GM10248 (cell line): ENCODE measurements around the gene SAMD14.

Experiments used
- CTCF ChIA-PET: fragments of 300-600 bp; sonication (Branson Sonifier 250); formaldehyde crosslinking; extraction: SDS; loops from one replicate; lab custom pipeline; 2021; ENCODE audit warnings: antibody characterized with exemption; lab: Yijun Ruan, JAX
- POLR2A ChIA-PET: fragments of 350-650 bp; sonication (Branson Sonifier 250); formaldehyde crosslinking; extraction: SDS; loops from one replicate; lab custom pipeline; 2020; ENCODE audit warnings: antibody characterized with exemption; lab: Yijun Ruan, JAX
- DNase-seq: peaks from one replicate; pipeline ENCODE4 v3.0.0; 2012; ENCODE audit errors: extremely low spot score
- TF ChIP-seq, protein P1 (sequence below): IDR thresholded peaks from 2 replicates; pipeline ENCODE4 v1.5.1; 2012; ENCODE audit warnings: mild to moderate bottlenecking, low read depth; ENCODE audit errors: extremely low read depth, missing control alignments, control extremely low read depth

Gene SAMD14

GRCh38 chr17:50161023-50161910, 31.3 kb upstream of the SAMD14 start:
- POLR2A ChIA-PET: interaction anchor here (2.0 kb wide), 1 partner anchor 10 kb away, joined by 4 read pairs; no protein-coding TSS in a partner anchor

DNA sequence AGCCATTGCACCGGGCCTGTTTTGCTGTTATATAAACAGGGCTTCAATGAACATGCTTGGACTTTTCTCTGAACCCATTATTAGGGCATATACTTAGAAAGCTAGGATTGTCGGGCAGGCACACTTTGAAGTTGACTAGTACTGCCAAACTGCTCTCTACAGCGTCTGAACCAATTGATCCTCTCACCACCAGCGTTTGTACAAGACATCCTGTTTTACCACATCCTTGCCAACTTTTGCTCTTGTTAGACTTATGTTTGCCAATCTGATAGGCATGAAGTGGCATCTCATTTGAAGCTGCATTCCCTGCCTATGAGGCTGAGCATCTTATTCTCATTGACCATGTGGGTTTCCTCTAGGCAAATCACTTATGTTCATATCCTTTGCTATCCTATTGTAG, 27.9 kb upstream of the SAMD14 start:
- ChIA-PET CTCF (interaction anchor here (1.1 to 6.7 kb wide), 5 partner anchors 10 to 21 kb away, joined by 3 to 60 read pairs (median 4); no protein-coding TSS in a partner anchor), POLR2A (no interaction called here)
- TF ChIP-seq, protein P1, sequence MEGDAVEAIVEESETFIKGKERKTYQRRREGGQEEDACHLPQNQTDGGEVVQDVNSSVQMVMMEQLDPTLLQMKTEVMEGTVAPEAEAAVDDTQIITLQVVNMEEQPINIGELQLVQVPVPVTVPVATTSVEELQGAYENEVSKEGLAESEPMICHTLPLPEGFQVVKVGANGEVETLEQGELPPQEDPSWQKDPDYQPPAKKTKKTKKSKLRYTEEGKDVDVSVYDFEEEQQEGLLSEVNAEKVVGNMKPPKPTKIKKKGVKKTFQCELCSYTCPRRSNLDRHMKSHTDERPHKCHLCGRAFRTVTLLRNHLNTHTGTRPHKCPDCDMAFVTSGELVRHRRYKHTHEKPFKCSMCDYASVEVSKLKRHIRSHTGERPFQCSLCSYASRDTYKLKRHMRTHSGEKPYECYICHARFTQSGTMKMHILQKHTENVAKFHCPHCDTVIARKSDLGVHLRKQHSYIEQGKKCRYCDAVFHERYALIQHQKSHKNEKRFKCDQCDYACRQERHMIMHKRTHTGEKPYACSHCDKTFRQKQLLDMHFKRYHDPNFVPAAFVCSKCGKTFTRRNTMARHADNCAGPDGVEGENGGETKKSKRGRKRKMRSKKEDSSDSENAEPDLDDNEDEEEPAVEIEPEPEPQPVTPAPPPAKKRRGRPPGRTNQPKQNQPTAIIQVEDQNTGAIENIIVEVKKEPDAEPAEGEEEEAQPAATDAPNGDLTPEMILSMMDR: no peak
- DNase-seq: no peak

More at GRCh38 chr17:50161023-50161910, 31.3 kb upstream of the SAMD14 start:
- peak; percentile 99 for DNase-seq
- CTCF ChIA-PET: interaction anchor here (0.6 to 2.8 kb wide), 29 partner anchors 10 to 793 kb away, joined by 3 to 96 read pairs (median 3); partner anchors contain the start of genes COL1A1, PDK2 and PPP1R9B
- TF ChIP-seq, protein P1: peak; percentile 93

DNA sequence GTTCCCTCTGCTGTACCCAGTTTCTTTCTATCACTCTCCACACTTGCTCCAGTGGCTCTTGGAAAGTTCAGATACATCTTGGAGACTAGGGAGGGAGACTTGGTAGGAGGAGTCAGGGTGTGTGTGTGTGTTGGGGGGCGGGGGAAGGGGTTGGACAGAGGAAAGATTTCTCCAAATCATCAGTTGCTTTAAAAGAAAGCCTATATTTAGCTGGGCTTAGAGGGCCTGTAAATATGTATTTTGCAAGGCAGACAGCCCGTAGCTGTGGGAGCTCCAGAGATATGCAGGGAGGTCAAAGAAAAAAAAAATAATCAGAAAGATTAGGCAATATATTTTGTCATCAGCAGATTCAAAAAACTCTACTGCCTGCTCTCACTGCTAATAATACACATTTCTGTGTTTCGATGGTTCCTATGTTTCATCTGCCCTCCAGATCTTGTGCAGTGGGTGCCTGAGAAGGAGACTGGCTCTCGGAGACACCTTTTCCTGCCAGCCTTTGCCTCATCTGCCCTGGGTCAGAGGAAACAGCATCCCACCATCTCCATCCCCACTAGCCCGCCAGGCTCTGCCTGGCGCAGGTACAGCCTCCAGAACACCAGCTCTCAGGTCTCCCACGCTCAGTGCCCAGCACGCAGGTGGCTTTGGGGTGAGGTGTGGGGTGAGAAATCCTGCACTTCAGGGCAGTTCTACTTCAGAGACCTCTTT, 25.3 kb upstream of the SAMD14 start:
- ChIA-PET POLR2A (no interaction called here), CTCF (interaction anchor here (0.8 to 6.7 kb wide), 7 partner anchors 8 to 142 kb away, joined by 3 to 60 read pairs (median 4); no protein-coding TSS in a partner anchor)

DNA sequence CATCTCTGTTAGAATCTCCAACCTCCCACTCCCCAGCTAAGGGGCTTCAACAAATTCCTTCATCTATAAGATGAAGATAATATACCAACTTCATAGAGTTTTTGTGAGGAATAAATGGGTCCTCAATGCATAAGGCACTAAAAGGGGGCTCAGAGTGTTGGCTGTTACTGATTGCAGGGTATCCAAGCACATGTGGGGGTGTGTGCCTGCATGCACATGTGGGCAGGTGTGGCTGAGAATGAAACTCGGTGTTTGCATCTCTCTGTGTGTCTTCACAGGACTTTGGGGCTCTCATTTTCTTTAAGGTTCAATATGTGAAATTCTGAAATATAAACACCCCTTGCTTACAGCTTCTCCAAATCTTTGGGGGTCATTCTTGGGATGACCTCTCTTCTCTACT, 24.6 kb upstream of the SAMD14 start:
- POLR2A ChIA-PET: no interaction called here

More for the DNA sequence above, 25.3 kb upstream of the SAMD14 start:
- DNase-seq: no peak
- TF ChIP-seq, protein P1: no peak

DNA sequence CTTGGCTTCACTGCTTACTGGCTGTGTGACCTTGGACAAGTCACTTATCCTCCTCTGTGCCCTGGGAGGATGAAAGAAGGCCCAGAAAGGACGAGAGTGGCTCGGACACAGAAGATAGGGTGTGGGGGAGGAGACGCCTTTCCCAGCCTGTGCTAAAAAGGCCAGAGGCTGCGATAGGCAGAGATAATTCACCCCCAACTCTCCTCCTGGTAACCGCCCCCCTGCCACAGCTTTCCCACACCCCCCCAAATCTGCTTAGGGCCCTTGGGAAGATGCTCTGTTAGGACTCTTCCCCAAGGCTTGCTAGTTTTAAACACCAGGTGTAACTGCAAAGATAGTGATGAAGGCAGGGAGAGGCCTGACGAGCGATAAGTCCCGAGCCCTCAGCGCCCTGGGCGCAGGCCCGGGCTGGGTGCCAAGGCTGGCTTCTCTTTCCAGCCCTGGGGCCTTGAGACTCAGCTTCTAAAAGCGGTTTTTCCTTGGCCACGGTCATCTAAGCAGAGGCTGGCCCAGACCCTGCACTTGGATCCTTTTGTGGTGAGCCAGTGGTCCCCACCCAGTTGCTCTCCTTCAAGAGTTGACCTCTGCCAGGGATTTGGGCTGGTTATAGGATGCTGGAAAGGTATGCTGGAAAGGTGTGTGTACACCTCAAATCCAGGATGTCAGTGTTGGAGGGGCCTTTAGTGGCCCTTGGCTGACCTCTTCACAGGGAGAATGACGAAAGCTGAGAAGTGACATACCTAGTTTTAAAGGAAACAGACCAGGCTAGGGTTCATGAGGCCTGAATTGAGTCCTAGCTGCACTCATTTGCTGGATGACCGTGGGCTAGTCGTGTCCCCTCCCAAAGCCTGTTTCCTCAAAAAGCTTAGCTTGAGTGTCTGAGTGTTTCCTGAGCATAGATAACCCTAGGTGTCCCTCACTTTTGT, 24.0 kb upstream of the SAMD14 start:
- POLR2A ChIA-PET: no interaction called here
- CTCF ChIA-PET: interaction anchor here (0.7 to 6.7 kb wide), 9 partner anchors 9 to 143 kb away, joined by 3 to 60 read pairs (median 4); no protein-coding TSS in a partner anchor
- no peak for DNase-seq
- TF ChIP-seq, protein P1: no peak

More for the DNA sequence above, 24.6 kb upstream of the SAMD14 start:
- TF ChIP-seq, protein P1: no peak
- DNase-seq: no peak
- CTCF ChIA-PET: interaction anchor here (0.7 to 6.7 kb wide), 7 partner anchors 9 to 142 kb away, joined by 3 to 60 read pairs (median 4); no protein-coding TSS in a partner anchor
